Stimulated activated CD8-positive, alpha-beta memory T cell treated with anti-CD3 and anti-CD28 coated beads, Interleukin-12 subunit alpha, Interleukin-12 subunit beta, amount 100 ng/mL, for 4 hours (primary cell): ENCODE results near the gene HMGN3.
A peak's percentile ranks its signal among the peaks of the same experiment; 100 is the strongest.
"Not testable (repeated sequence)": the region's sequence is repeated elsewhere in the genome, so short reads cannot be mapped to it uniquely, and the experiment has no call there.

Experiments used
- DNase-seq: peaks from one replicate; pipeline ENCODE4 v3.0.0-alpha.2; 2020; ENCODE audit warnings: low read depth

HMGN3 gene

DNA sequence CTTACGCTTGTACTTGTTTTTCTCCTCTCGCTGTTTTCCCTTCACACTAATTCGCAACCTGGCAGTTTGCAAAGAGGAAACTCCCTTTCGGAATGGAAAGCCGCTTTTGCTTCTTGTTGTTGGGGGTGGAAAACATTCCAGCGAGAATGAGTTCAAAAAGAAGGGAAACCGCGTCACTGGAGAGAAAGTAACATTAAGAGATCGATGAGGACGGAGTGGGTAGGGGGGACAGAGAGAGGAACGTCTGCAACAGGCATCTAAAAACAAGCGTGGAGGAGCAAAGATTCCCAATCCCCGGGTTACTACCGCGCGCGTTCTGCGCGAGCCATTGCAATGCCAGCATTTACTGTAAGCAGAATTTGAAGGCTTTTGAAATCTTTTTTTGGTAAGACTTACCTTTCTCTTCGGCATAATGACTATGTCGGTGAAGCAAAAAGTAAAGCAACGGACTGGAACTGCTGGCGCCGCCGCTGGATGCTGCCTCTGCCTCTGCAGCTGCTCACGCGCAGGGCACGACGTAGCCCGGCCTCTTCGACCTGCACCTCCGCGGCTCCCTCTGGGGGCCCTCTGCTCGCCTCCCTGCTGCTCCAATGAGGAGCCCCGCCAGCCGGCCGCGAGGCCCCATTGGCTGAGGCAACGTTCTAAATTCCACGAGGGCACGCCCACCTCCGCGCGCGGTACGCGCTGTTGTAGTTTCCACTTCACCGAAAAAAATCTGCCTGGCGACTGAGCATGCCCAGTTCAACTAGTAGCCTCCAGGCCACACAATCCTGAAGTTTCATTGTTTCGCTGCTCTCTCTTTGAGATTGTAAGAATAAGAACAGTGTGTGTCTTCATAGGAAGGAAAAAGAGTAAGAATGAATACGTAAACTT lies at the start of gene HMGN3:
Gene HMGN3 (minus strand): TSS at position 533 of the 873 bp plus-strand sequence.
- peak; percentile 90 for DNase-seq

DNA sequence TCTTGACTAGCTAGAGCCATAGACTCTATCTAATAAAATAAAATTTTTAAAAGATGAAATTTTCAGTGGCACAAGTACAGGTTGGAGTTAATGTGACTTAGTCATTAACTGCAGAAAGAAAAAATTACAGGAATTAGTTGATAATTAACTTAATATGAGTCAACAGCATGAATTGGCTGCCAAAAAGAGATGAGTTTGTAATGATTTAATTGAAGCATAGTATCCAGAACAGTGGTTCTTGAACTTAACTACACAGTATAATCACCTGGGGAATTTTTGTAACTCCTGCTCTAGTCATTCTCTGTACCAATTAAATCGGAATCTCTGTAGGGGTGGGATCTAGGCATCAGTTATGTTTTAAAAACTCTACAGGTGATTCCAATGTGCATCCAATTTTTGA lies 46.3 kb upstream of the HMGN3 start:
- DNase-seq: no peak

DNA sequence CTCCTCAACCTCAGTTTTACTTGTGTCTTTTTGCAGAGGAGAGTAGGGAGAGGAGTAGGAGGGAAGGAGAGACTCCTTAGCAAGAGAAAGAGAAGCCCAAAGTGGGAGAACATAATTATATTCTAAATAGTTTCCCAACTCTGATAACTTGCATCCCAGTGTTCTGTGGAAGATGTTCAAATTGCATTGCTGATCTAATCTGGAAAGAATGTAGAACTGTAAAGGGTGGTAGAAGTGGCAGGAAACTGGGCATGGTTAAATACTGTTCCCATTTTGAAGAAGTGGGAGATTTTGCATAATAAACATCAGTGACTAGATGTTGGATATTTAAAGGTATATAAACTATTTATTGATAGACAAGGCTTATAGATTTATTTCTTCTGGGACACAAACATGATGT lies 42.6 kb upstream of the HMGN3 start:
- DNase-seq: no peak

DNA sequence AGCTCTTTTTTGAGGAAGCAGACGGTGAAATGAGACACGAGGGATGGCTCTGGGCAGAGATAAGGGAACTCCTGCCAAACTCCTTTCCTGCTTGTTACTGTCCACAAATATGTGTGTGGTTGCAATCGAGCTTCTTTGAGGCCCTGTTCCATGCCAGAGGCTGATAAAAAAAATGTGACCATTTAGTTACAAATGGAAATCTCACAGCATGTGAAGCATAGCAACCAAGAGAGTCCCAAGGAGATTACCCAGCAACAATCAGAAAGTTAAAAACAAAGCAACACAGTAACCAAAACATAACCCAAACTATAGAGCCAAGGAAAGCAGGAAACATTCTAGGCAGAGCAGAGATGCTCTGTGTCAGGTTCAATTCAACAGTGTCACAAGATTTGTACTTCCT lies 35.4 kb upstream of the HMGN3 start:
- no peak for DNase-seq

DNA sequence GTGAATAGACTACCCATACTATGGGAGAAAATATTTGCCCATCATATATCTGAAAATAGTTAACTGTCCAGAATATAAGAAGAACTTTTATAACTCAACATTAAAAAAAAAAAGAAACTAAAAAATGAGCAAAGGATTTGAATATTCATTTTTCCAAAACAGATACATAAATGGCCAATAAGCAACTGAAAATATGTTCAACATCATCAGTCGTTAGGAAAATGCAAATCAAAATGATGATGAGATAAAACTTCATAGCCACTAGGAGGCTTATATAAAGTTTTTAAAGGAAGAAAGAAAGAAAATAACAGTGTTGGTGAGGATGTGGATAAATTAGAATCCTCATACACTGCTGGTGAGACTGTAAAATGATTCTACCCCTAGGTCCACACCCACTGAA lies 32.6 kb upstream of the HMGN3 start:
- DNase-seq: no peak

DNA sequence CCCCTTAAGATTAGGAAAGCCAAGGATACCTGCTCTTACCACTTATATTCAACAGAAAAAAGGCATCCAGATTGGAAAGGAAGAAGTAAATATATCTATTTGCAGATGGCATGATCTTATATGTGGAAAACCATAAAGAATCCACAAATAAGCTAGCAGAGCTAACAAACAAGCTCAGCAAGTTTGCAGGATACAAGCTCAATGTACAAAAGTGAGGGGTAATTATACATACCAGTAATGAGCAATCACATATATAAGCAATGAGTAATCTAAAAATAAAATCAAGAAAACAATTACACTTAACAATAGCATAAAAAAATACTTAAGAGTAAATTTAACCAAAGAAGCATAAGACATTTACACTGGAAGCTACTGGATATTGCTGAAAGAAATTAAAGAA lies 31.6 kb upstream of the HMGN3 start:
- no peak for DNase-seq

DNA sequence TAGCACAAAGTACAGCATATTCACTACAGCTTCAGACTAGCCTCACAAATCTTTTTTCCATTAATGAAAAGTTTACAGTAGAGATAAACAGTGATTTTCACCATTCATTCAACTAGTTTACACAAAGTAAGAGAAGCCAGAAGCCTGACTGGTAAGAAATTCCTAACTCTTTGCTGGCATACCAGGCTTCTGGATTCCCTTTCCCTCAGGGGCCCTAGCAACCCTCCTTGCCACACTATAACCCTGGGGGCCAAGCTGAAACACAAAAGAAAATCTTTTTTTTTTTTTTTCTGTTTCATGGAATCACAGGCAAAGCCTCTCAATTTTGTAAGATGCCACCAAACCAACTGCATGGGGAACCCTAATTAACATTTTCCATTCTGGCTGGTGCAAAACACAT lies 28.9 kb upstream of the HMGN3 start:
- no peak for DNase-seq

DNA sequence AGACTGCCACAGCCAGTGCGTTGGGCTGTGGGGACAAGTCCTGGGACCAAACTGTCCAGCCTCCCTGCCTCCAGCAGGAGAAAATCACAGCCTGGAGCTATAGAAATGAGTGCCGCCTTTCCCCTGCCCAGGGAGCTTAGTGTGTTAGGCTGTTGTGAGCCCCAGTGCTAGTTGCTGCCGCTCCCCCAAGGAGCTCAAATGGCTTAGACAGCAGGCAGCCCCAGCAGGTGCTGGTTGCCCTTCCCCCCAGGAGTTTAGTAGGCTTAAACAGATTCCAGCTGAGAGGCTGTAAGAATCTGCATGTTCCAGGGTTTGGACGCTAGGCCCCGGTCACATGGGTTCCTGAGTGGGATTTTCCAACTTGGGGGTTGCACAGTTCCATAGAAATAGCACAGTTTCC lies 27.2 kb upstream of the HMGN3 start:
- no peak for DNase-seq

DNA sequence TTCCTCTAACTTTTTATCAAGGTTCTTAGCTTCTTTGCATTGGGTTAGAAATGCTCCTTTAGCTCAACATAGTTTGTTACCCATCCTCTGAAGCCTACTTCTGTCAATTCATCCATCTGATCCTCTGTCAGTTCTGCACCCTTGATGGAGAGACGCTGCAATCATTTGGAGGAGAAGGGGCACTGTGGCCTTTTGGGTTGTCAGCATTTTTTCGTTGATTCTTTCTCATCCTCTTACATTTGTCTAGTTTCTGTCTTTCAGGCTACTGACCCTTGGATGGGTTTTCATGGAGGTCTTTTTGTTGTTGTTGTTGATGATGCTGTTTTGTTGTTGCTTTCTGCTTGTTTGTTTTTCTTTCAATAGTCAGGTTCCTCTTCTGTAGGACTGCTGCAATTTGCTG lies 26.3 kb upstream of the HMGN3 start:
- no peak for DNase-seq

DNA sequence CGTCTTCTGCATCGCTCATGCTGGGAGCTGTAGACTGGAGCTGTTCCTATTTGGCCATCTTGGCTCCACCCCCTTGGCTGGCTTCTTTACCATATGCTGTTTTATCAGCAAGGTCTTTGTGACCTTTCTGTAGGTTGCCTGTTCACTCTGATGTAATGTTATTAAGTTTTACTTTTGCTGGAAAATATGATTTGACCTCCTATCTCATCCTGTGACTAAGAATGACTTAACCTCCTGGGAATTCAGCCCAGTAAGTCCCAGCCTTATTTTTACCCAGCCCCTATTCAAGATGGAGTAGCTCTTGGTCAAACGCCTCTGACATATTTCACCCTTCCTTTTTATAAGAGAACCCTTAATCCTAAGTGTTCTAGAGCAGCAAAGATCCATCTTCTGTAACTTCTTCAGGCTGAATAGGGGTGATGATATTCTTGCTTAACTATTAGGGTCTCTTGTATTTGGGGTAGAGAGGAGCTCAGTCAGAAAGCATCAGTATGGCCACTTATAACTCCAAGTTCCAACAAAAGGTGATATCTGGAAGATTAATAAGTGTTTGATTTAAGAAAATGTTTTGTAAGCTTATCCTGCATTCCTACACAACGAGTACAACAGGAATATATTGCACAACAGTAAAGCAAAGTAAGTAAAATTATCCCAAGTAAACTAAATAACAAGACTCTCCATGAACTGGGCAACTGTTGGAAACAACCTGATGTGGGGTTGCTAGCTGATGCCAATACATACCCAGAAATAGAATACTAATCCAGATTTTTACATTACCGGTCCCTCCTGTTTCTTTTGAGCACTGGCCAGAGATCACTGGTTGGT lies 23.1 kb upstream of the HMGN3 start:
- DNase-seq: no peak

DNA sequence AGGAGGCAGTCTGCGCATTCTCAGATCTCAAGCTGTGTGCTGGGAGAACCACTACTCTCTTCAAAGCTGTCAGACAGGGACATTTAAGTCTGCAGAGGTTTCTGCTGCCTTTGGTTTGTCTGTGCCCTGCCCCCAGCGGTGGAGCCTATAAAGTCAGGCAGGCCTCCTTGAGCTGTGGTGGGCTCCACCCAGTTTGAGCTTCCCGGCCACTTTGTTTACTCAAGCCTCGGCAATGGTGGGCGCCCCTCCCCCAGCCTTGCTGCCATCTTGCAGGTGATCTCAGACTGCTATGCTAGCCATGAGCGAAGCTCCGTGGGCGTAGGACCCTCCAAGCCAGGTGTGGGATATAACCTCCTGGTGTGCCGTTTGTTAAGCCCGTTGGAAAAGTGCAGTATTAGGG lies 22.3 kb upstream of the HMGN3 start:
- DNase-seq: not testable (repeated sequence)

DNA sequence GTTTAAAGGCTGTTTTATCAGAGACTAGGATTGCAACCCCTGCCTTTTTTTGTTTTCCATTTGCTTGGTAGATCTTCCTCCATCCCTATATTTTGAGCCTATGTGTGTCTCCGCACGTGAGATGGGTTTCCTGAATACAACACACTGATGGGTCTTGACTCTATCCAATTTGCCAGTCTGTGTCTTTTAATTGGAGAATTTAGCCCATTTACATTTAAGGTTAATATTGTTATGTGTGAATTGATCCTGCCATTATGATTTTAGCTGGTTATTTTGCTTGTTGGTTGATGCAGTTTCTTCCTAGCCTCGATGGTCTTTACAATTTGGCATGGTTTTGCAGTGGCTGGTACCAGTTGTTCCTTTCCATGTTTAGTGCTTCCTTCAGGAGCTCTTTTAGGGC lies 20.6 kb upstream of the HMGN3 start:
- not testable (repeated sequence) for DNase-seq

DNA sequence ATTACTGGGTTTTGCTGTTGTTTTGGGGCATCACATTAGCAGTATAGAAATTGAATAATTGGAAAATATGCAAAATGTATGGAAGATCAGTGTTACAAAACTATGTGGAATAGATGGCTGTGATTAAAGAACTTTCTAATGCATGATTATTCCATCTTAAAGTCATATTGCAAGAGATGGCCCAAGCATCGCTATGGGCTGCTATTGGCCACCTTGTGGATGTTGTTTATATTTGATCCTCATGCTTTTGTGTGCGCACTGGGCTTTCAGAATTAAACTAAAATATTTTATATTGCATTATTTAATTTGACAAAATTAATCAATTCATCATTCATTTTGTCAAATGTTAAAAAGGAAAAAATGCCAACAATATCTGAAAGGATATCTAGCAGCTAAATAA lies 16.1 kb upstream of the HMGN3 start:
- no peak for DNase-seq

DNA sequence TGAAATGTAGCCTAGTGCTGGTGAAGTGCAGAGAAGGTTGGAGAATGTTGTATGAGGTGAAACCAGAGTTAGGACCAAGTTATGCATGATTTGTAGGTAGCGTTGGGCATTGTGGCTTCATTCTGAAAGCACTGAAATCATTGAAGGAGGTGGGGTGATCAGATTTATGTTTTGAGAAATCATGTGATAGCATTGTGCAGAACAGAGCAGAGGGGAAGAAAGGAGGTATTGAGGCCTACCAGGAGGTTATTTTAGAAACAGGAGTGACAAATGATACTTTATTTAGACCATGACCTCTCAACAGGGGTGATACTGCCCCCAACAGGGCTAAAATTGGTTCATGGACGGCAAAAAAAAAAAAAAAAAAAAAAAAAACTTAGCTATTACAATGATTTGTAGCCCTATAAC lies 15.6 kb upstream of the HMGN3 start:
- DNase-seq: no peak

DNA sequence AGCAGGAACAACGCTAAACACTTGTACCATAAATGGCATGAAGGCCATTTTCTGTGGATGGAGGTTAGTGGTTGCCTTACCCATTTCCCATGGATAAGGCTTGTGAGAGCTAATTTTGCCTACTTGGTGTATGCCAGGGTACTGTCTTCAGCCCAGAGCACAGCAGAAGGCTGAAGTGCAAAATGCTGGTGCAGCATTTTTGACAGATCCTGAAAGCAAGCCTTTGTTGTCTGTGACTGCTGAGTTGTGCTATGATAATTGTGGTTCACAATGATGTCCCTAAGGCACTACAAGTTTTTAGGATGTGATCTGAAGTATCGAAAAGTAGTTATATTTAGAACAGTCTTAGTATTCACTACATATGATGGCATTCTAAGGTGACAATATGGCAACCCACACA lies 14.7 kb upstream of the HMGN3 start:
- DNase-seq: no peak

DNA sequence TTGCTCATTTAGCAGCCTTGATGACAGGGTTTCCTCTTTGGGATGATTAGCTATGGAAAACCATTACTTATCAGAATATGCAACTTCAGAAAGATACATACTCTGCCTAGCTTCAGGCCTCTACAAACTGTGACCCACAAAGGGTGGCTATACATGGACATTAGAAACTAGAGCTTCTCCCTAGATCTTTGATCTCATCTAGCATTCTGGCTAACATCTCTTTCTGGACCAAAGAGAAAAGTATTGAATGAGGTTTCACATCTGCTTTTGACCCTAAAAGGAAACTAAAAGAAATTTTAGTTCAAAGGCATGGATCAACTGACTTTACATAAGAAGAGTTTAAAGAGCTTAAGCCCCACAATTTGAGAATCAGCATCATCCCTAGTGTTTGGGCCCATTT lies 12.4 kb upstream of the HMGN3 start:
- no peak for DNase-seq

DNA sequence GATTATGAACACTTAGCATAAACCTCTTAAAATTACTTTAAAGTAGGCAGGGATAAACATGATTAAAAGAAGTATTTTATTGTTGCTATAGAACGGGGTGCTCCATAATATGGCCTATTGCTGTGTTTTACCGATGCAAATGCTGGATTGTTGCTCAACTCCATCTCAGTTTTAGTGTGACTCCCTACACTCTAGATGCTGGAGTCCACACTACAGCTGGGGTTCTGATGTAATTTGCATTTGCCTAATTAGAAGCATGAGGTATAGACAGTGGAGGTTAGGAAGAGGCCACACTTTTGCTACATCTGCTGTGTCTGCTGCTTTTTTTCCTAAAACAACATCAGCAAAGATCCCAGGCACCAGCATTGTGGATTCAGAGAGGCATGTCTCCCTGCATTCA lies 6.7 kb upstream of the HMGN3 start:
- DNase-seq: no peak

DNA sequence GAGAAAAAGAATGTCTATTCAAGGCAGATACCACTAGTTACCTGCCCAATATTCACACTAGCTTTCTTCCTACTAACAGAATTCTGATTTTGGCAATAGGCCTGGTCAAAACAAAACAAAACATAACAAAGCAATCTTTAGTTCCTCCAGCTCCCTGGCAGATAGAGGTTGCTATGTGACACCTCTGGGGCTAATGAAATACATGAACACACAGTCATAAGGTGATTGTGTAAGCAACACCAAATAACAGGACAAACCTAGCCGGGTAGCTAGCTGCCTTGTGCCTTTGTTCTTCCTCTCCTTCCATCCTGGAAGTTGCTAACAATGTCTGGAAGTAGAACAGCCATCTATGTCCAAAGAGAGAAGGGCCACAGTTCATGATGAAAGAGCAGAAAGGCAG lies 6.0 kb upstream of the HMGN3 start:
- no peak for DNase-seq

DNA sequence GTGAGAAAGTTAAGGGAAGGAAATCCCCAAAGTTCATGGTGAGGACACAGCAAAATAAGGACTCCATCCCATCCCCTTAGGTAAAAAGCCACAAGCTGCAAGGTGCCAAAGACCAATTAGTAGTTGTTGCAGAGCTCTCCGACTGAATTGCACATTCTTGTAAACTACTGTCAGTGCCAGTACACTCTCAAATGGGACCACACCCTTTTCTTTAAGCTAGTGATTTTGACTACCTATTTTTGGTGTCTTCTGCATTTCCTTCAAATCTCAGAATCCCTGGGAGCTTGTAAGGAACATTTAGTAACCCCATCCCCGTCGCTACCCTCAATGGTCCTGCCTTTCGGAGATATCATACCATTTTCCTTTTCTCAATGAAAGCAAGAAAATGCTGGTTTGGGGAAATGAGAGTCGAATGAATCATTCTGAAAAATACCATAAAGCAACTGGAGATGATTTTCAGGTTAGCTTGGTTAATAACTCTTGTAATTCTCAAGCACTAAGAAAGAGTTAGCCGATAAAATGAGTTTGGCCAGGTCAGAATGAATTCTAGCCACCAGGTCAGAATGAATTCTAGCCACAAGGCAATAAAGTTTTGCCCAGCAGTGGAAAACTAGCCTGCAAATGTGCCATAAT lies 5.2 kb upstream of the HMGN3 start:
- no peak for DNase-seq

DNA sequence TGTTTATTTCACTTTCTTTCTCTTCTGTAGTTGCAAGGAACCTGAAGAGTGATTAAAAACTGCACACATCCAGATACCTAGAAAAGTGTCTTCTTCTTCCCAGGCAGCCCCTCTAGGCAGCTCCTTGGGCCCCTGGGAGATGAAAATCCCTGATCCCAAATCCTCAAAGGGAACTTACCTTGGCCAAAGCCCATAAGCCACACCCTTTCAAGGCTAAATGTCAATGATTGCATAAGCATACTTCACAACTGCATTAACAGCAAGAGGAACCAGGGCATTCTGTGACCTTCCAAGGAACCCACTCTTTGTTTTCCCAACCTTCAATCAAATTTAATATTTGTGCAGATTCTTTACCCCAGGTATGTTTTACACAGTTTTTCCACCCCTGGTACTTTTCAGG lies 4.4 kb upstream of the HMGN3 start:
- no peak for DNase-seq

DNA sequence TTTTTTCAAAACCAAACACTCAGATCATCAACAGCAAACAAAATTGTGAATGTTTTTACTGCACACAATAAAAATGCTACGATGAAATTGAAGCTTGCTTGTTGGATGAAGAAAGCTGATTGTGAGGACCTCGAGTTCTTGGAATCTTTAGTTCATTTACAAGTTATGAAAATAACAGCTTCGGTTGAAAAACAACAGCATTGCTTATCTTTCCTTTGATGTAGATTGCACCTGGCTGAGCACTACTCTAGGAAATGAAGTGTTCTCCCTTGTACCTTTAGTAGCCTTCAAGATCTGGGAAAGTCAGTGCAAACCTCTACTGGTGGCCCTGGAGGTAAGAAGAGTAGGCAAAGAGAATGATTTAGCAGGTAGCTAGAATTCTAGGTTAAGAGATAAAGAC lies 2.2 kb upstream of the HMGN3 start:
- no peak for DNase-seq

DNA sequence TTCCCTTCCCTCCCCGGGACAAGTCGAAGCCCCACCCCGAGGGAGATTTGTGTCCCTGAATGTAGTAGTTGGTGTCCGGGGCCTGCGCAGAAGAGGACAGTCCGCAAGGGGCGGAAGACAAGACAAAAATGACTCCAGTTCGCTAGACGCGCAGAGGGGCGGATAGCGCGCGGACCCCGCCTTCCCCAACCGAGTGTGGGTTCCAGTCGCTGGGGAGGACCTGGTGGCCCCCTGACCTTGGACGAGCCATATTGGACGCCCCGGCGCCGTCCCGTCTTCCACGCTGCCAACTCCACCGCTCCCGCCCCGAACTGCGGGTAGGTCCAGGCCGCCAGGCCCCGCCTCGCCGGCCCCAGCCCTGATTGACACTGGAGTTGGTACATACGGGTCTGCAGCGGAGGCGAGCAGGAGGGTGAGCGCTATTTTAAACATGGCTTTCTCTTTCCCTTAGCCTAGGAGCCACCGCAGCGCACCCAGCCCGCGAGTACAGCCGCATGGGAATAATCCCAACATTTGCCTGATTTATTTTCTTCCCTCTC lies 802 bp downstream of the HMGN3 start:
- DNase-seq: peak; percentile 49
